HepG2 (cell line): ENCODE results near the gene HRG. TPM values are rescaled to one million over a fixed set of nuclear protein-coding genes. Genes with fewer than 3 reads are reported as not detected.
A peak's percentile ranks its signal among the peaks of the same experiment; 100 is the strongest.

Source experiments
- EP300 ChIP-seq, 3 experiments: sonication (generic) in 1 of 3; formaldehyde crosslinking in 1 of 3; IDR thresholded peaks; 2 replicates each; pipeline versions ENCODE4 v1.5.1 to v1.6.1; 2011 to 2020; ENCODE audit warnings: low read depth in 2 of 3, low read length in 2 of 3, borderline replicate concordance in 1 of 3, improper control_type of control experiment in 1 of 3, mild to moderate bottlenecking in 1 of 3, missing genetic modification reagents in 1 of 3, moderate library complexity in 1 of 3
- IKZF1 ChIP-seq: fragments of 450-650 bp; IDR thresholded peaks from 2 replicates; pipeline ENCODE4 v1.7.1; 2016
- IKZF4 ChIP-seq: sonication (generic); formaldehyde crosslinking; IDR thresholded peaks from 2 replicates; pipeline ENCODE4 v1.5.1; 2020; ENCODE audit warnings: borderline replicate concordance, mild to moderate bottlenecking, low read depth, missing genetic modification reagents; ENCODE audit errors: not compliant biosample characterization
- KMT2A ChIP-seq: sonication (generic); formaldehyde crosslinking; IDR thresholded peaks from 2 replicates; pipeline ENCODE4 v1.4.0; 2020; ENCODE audit warnings: missing genetic modification reagents
- MTA3 ChIP-seq: sonication (generic); formaldehyde crosslinking; IDR thresholded peaks from 2 replicates; pipeline ENCODE4 v1.4.0; 2020; ENCODE audit warnings: missing genetic modification reagents
- POLR2A ChIP-seq, 2 experiments: IDR thresholded peaks; 2 replicates each; pipeline ENCODE4 v1.6.1; 2011; ENCODE audit warnings: low read depth in 2 of 2, low read length in 2 of 2, mild to moderate bottlenecking in 1 of 2, moderate library complexity in 1 of 2; ENCODE audit not compliant: insufficient read depth in 1 of 2
- SMC3 ChIP-seq: IDR thresholded peaks from 2 replicates; pipeline ENCODE4 v1.6.1; 2011; ENCODE audit warnings: low read length, improper control_type of control experiment
- SNAPC4 ChIP-seq: sonication (generic); formaldehyde crosslinking; IDR thresholded peaks from 2 replicates; pipeline ENCODE4 v1.4.0; 2020; ENCODE audit warnings: mild to moderate bottlenecking, missing genetic modification reagents
- STAT6 ChIP-seq: sonication (generic); formaldehyde crosslinking; IDR thresholded peaks from 2 replicates; pipeline ENCODE4 v1.4.0; 2020; ENCODE audit warnings: missing genetic modification reagents, mild to moderate bottlenecking, borderline replicate concordance
- TRIM22 ChIP-seq: fragments of 450-650 bp; IDR thresholded peaks from 2 replicates; pipeline ENCODE4 v1.6.1; 2017
- U2AF2 ChIP-seq: fragments of 200-400 bp; formaldehyde crosslinking; IDR thresholded peaks from 2 replicates; pipeline ENCODE4 v1.6.1; 2017; ENCODE audit warnings: low read depth, mild to moderate bottlenecking, low read length
- ZNF230 ChIP-seq: sonication (generic); formaldehyde crosslinking; IDR thresholded peaks from 2 replicates; pipeline ENCODE4 v1.4.0; 2020; ENCODE audit warnings: mild to moderate bottlenecking, missing genetic modification reagents
- ZNF282 ChIP-seq: fragments of 450-650 bp; IDR thresholded peaks from 2 replicates; pipeline ENCODE4 v1.6.1; 2018; ENCODE audit not compliant: partially characterized antibody
- ZNF3 ChIP-seq: IDR thresholded peaks from 2 replicates; pipeline ENCODE4 v1.7.0; 2017; ENCODE audit warnings: inconsistent platforms
- ZNF33A ChIP-seq: sonication (generic); formaldehyde crosslinking; IDR thresholded peaks from 2 replicates; pipeline ENCODE4 v1.5.1; 2020; ENCODE audit warnings: missing genetic modification reagents, mild to moderate bottlenecking, moderate library complexity, borderline replicate concordance
- ZNF354B ChIP-seq: sonication (generic); formaldehyde crosslinking; IDR thresholded peaks from 2 replicates; pipeline ENCODE4 v1.8.0; 2022; ENCODE audit warnings: mild to moderate bottlenecking, missing genetic modification reagents
- ZNF703 ChIP-seq: sonication (generic); formaldehyde crosslinking; IDR thresholded peaks from 2 replicates; pipeline ENCODE4 v1.5.1; 2020; ENCODE audit warnings: missing genetic modification reagents, mild to moderate bottlenecking, moderate library complexity, borderline replicate concordance
- ZNF713 ChIP-seq: sonication (generic); formaldehyde crosslinking; IDR thresholded peaks from 2 replicates; pipeline ENCODE4 v1.4.0; 2020; ENCODE audit warnings: mild to moderate bottlenecking, missing genetic modification reagents
- polyA plus RNA-seq, 8 experiments: library from polyadenylated mRNA; depleted of rRNA in 3 of 8; stranded (reverse) in 7 of 8; unstranded in 1 of 8; fragments of >200 nt; fragmentation: Illumina TruSeq in 4 of 8; extraction: Trizol in 4 of 8; gene quantifications; 2 replicates each; pipeline versions ENCODE4 v1.2.1 to v1.2.3, GENCODE V29; 2011 to 2016; ENCODE audit warnings: low read depth in 4 of 8, missing spikeins in 1 of 8, mixed read lengths in 1 of 8; ENCODE audit not compliant: insufficient read depth in 1 of 8
- total RNA-seq, 5 experiments: library from RNA; depleted of rRNA; stranded (reverse); fragments of >200 nt; fragmentation: Illumina TruSeq; extraction: Trizol; gene quantifications; 2 replicates each; pipeline ENCODE4 v1.2.3, GENCODE V29; 2016; ENCODE audit warnings: low read depth in 1 of 5
- TF ChIP-seq, protein P1 (sequence below): sonication (generic); formaldehyde crosslinking; IDR thresholded peaks from 2 replicates; pipeline ENCODE4 v1.5.0; 2020; ENCODE audit warnings: missing genetic modification reagents

Gene HRG
- total and polyA plus RNA-seq, 2 of the 13 experiments (the other 11 are each of a cell fraction or from before 2014, with no cell fraction given), result 0.09 to 0.11 TPM

DNA sequence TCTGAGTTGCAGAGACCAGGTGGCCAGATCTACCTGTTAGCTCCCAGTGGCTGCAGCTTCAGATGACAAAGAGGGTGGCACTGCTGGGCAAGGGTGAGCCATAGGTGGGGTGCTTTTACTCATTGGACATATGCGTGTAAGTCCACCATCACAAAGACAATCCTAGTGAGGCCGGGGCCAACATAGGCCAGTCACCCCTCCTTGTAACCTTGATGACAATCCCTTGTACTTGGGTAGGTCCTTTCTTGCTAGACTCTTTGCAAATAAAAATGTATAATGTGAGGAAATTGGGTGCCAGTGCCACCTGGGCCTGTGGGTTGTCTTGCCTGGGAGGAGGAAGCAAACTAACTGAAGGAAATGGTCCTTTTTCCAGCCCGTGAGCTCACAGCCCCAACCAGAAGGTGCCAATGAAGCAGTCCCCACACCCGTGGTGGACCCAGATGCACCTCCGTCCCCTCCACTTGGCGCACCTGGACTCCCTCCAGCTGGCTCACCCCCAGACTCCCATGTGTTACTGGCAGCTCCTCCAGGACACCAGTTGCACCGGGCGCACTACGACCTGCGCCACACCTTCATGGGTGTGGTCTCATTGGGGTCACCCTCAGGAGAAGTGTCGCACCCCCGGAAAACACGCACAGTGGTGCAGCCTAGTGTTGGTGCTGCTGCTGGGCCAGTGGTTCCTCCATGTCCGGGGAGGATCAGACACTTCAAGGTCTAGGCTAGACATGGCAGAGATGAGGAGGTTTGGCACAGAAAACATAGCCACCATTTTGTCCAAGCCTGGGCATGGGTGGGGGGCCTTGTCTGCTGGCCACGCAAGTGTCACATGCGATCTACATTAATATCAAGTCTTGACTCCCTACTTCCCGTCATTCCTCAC, 45.4 kb upstream of the HRG start (continued):
- no peak; the same call in 1 of the 2 replicates for TF ChIP-seq STAT6 (CRISPR knock-in tag)
- TF ChIP-seq, protein P1, sequence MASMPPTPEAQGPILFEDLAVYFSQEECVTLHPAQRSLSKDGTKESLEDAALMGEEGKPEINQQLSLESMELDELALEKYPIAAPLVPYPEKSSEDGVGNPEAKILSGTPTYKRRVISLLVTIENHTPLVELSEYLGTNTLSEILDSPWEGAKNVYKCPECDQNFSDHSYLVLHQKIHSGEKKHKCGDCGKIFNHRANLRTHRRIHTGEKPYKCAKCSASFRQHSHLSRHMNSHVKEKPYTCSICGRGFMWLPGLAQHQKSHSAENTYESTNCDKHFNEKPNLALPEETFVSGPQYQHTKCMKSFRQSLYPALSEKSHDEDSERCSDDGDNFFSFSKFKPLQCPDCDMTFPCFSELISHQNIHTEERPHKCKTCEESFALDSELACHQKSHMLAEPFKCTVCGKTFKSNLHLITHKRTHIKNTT (CRISPR knock-in tag), result no peak
- no peak for TF ChIP-seq KMT2A (CRISPR knock-in tag)
- no peak for TF ChIP-seq ZNF33A (CRISPR knock-in tag)
- TF ChIP-seq IKZF1, result no peak
- peak; percentile 46 for TF ChIP-seq IKZF4 (CRISPR knock-in tag)
- no peak for TF ChIP-seq ZNF3 (CRISPR knock-in tag)
- TF ChIP-seq ZNF354B (CRISPR knock-in tag), result peak; percentile 72; the same call in 1 of the 2 replicates
- TF ChIP-seq POLR2A (IDR thresholded peaks at IDR 0.05; ENCODE audit: insufficient read depth in 1 of 2, low read depth in 2 of 2, low read length in 2 of 2), result peak; percentile 6 to 82; a peak in 3 of 4 replicates
- no peak for TF ChIP-seq U2AF2
- no peak for TF ChIP-seq ZNF703
- peak; percentile 72; the same call in 1 of the 2 replicates for TF ChIP-seq ZNF230 (CRISPR knock-in tag)
- no peak for TF ChIP-seq EP300 (IDR thresholded peaks at IDR 0.05; ENCODE audit: low read depth in 2 of 2, low read length in 2 of 2)
- no peak for TF ChIP-seq EP300 (CRISPR knock-in tag; IDR thresholded peaks at IDR 0.05; ENCODE audit: borderline replicate concordance)
- TF ChIP-seq MTA3 (CRISPR knock-in tag), result no peak
- no peak for TF ChIP-seq SMC3
- peak; percentile 63 for TF ChIP-seq SNAPC4 (CRISPR knock-in tag)
- TF ChIP-seq TRIM22, result no peak
- TF ChIP-seq ZNF713 (CRISPR knock-in tag), result peak; percentile 21; the same call in 1 of the 2 replicates
- no peak for TF ChIP-seq ZNF282
